GM13976 (cell line): ENCODE results near the gene TRPV6.

Source experiments
- DNase-seq: peaks from one replicate; pipeline ENCODE4 v3.0.0; 2012; ENCODE audit warnings: low spot score
- CTCF ChIP-seq: IDR thresholded peaks from 2 replicates; pipeline ENCODE4 v1.5.1; 2012; ENCODE audit warnings: borderline replicate concordance, mild to moderate bottlenecking; ENCODE audit not compliant: insufficient read depth; ENCODE audit errors: extremely low read depth, missing control alignments, control extremely low read depth
- in situ Hi-C: fragments of 300-500 bp; cut with MboI; formaldehyde crosslinking; loops from one replicate; pipeline ENCODE4 v1.12.0; 2022; ENCODE audit warnings: low sequenced_read_pairs, mixed read lengths, inconsistent platforms; ENCODE audit not compliant: unreplicated experiment

The TRPV6 gene

GRCh38 chr7:142917447-142917846 is 31.9 kb upstream of the TRPV6 start:
- in situ Hi-C loops = no loop called here
- no peak for DNase-seq
- TF ChIP-seq CTCF = no peak

- TF ChIP-seq CTCF = no peak
- no peak for DNase-seq
- in situ Hi-C loops = no loop called here
Measured at GRCh38 chr7:142916508-142916907, 31.0 kb upstream of the TRPV6 start.

- in situ Hi-C loops = no loop called here
- no peak for TF ChIP-seq CTCF
- no peak for DNase-seq
Measured at GRCh38 chr7:142915315-142915714, 29.8 kb upstream of the TRPV6 start.

- no peak for TF ChIP-seq CTCF
- in situ Hi-C loops = no loop called here
- DNase-seq = no peak
Measured at GRCh38 chr7:142914121-142914520, 28.6 kb upstream of the TRPV6 start.

- DNase-seq = no peak
- in situ Hi-C loops = no loop called here
- no peak for TF ChIP-seq CTCF
Measured at GRCh38 chr7:142913566-142913965, 28.0 kb upstream of the TRPV6 start.

GRCh38 chr7:142913051-142913450 is 27.5 kb upstream of the TRPV6 start:
- in situ Hi-C loops = no loop called here
- TF ChIP-seq CTCF = no peak

GRCh38 chr7:142910481-142910880 is 24.9 kb upstream of the TRPV6 start:
- in situ Hi-C loops = no loop called here
- no peak for DNase-seq
- TF ChIP-seq CTCF = no peak

More at GRCh38 chr7:142913051-142913450, 27.5 kb upstream of the TRPV6 start:
- no peak for DNase-seq
